OCI-LY3 (cell line): ENCODE measurements around the gene RGS9.

Source experiments
- H2AFZ ChIP-seq: fragments of 200-600, 300-600 bp; shearing (Covaris generic); 2 replicates; pipeline ENCODE4 v1.6.0; 2014; ENCODE audit warnings: antibody characterized with exemption, low read depth, low read length
- H3K27ac ChIP-seq: fragments of 200-600, 300-600 bp; sonication (generic); 2 replicates; pipeline ENCODE4 v1.5.1; 2014; ENCODE audit warnings: mild to moderate bottlenecking, low read length, moderate library complexity, mixed read lengths
- H3K27me3 ChIP-seq: fragments of 200-600, 300-600 bp; sonication (generic); 2 replicates; pipeline ENCODE4 v1.6.1; 2014; ENCODE audit warnings: low read depth, low read length, mixed read lengths
- H3K36me3 ChIP-seq: fragments of 200-600, 300-600 bp; sonication (generic); replicated peaks from 2 replicates; pipeline ENCODE3; 2014; ENCODE audit warnings: low read depth, low read length, mixed read lengths
- H3K4me1 ChIP-seq: fragments of 300-600, 200-600 bp; sonication (generic); 2 replicates; pipeline ENCODE4 v1.6.1; 2014; ENCODE audit warnings: low read length, mixed read lengths
- H3K4me2 ChIP-seq: fragments of 200-600, 300-600 bp; sonication (generic); 2 replicates; pipeline ENCODE4 v1.6.1; 2014; ENCODE audit warnings: low read length, mixed read lengths
- H3K4me3 ChIP-seq: fragments of 300-600, 200-600 bp; sonication (generic); 2 replicates; pipeline ENCODE4 v1.5.1; 2014; ENCODE audit warnings: antibody characterized with exemption, mild to moderate bottlenecking, low read length, moderate library complexity
- H3K79me2 ChIP-seq: fragments of 300-600, 200-600 bp; shearing (Covaris generic); 2 replicates; pipeline ENCODE4 v1.6.1; 2014; ENCODE audit warnings: mild to moderate bottlenecking, low read length, mixed read lengths
- H3K9ac ChIP-seq: fragments of 300-600, 200-600 bp; shearing (Covaris generic); 2 replicates; pipeline ENCODE4 v1.6.0; 2014; ENCODE audit warnings: mild to moderate bottlenecking, low read length, moderate library complexity
- H3K9me3 ChIP-seq: fragments of 200-600, 300-600 bp; shearing (Covaris generic); 2 replicates; pipeline ENCODE4 v1.6.1; 2014; ENCODE audit warnings: low read length, mixed read lengths; ENCODE audit not compliant: insufficient read depth
- H4K20me1 ChIP-seq: fragments of 200-600, 300-600 bp; sonication (generic); 2 replicates; pipeline ENCODE4 v1.6.1; 2016; ENCODE audit warnings: low read length, mixed read lengths; ENCODE audit not compliant: insufficient read depth
- EZH2phosphoT487 ChIP-seq: fragments of 200-600 bp; shearing (Covaris generic); IDR thresholded peaks from 2 replicates; pipeline ENCODE4 v1.6.1; 2018; ENCODE audit warnings: antibody characterized with exemption, mixed run types, low read depth
- TF ChIP-seq, protein P1 (sequence below): fragments of 200-600, 300-600 bp; sonication (generic); IDR thresholded peaks from 2 replicates; pipeline ENCODE4 v1.5.1; 2014; ENCODE audit warnings: antibody characterized with exemption, low read length, low read depth

The RGS9 gene

DNA sequence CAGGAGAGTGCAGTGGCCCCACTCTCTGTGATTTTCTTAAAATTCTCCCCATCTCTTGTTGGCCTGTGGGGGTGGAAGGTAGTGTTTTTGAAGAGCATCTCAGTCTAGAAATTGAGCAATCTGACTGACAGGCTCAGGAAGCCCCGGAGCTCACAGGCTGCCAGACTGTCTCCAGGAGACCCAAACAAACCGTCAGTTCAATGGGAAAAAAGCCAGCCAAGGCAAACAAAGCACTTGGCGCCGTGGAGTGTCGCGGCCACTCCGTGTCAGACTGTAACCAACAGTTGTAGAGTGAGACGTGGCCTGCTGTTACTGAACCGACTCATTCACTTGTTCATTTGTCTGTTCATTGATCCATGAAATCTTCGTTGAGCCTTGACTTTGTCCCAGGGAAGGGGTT lies 33.7 kb downstream of the RGS9 start:
- no peaks in the 10 kb centered on the region for H4K20me1 ChIP-seq
- no peak overlapping the region for H3K4me2 ChIP-seq
- TF ChIP-seq, protein P1, sequence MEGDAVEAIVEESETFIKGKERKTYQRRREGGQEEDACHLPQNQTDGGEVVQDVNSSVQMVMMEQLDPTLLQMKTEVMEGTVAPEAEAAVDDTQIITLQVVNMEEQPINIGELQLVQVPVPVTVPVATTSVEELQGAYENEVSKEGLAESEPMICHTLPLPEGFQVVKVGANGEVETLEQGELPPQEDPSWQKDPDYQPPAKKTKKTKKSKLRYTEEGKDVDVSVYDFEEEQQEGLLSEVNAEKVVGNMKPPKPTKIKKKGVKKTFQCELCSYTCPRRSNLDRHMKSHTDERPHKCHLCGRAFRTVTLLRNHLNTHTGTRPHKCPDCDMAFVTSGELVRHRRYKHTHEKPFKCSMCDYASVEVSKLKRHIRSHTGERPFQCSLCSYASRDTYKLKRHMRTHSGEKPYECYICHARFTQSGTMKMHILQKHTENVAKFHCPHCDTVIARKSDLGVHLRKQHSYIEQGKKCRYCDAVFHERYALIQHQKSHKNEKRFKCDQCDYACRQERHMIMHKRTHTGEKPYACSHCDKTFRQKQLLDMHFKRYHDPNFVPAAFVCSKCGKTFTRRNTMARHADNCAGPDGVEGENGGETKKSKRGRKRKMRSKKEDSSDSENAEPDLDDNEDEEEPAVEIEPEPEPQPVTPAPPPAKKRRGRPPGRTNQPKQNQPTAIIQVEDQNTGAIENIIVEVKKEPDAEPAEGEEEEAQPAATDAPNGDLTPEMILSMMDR, result no peak
- TF ChIP-seq EZH2phosphoT487, result no peak
- peaks cover 24% of the 10 kb centered on the region for H3K4me1 ChIP-seq
- H3K79me2 ChIP-seq, result no peaks in the 10 kb centered on the region
- no peaks in the 10 kb centered on the region for H3K9me3 ChIP-seq
- no peaks in the 10 kb centered on the region for H3K27me3 ChIP-seq
- H3K4me3 ChIP-seq, result no peak overlapping the region
- H3K27ac ChIP-seq, result no peak overlapping the region
- H2AFZ ChIP-seq, result no peak overlapping the region
- no peak overlapping the region for H3K9ac ChIP-seq
- H3K36me3 ChIP-seq, result no peaks in the 10 kb centered on the region

DNA sequence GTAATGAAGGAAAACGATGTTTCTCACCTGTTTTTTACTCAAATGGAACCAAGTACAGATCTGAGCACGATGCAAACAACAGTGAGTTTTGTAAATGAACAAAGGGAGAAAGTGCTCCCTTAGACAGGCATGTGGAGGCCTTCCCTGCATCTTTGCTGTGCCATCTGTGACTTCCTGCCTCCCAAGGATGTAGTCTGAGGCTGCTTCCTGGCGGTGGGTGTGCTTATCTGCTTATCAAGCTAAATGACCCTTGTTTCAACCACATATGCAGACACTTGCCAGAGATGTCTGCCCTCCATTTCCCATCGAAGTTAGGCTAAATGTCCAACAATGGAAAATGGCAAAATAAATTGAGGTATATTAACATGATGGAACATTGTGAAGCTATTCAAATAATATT lies 34.6 kb downstream of the RGS9 start:
- Histone ChIP-seq H3K9me3 (no peaks in the 10 kb centered on the region), H3K4me3 (no peak overlapping the region), H3K4me1 (peaks cover 34% of the 10 kb centered on the region), H3K36me3 (no peaks in the 10 kb centered on the region), H3K4me2 (no peak overlapping the region), H3K9ac (no peak overlapping the region), H4K20me1 (no peaks in the 10 kb centered on the region), H3K27ac (no peak overlapping the region), H2AFZ (no peak overlapping the region), H3K27me3 (no peaks in the 10 kb centered on the region), H3K79me2 (no peaks in the 10 kb centered on the region)
- no peak for TF ChIP-seq EZH2phosphoT487
- TF ChIP-seq, protein P1, result no peak

DNA sequence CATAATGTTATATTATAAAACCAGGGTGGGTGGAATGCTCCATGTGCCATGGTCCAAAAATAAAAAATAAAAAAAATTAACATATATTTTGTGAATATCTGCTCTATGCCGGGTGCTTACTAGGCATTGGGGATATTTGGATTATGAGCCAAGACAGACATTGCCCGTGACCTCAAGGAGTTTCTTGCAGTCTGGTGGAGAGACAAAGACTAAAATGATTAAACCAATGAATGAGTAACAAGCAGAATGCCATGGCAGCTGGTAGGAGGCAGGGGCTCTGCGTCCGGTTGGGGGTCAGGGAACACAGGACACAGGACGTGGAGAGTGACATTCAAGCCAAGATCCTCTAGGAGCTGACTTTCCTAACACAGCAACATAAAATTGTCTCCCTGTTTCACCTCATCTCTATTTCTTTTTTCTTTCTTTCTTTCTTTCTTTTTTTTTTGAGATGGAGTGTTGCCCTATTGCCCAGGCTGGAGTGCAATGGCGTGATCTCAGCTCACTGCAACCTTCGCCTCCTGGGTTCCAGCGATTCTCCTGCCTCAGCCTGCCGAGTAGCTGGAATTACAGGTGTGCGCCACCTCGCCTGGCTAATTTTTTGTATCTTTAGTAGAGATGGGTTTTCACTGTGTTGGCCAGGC lies 35.4 kb downstream of the RGS9 start:
- no peak overlapping the region for H3K4me3 ChIP-seq
- no peak overlapping the region for H3K27ac ChIP-seq
- no peak for TF ChIP-seq EZH2phosphoT487
- TF ChIP-seq, protein P1, result no peak

DNA sequence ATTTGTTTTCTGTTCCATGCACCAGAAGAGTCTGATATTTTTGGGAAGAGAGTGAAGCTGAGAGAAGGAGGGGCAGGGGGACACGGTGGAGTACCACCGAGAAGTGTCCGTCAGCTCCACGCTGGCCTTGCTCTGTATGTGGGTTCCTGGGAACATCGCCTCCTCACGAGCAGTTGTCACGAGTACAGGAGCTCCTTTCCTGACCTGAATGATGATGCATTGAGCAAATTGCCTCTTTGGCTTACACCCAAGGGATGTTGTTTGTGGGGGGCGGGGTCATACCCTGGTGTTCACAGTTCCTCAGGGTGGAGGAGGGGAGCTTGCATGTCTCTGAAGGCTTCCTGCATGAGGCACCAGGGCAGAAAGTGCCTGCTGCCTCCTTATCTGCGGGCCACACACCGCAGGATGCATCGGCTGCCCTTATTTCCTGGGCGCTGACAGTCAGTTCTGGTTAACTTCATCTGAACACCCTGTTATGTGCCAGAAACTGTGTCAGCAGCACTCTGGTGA lies 36.2 kb downstream of the RGS9 start:
- Histone ChIP-seq H3K79me2 (no peaks in the 10 kb centered on the region), H3K4me2 (no peak overlapping the region), H3K9ac (no peak overlapping the region), H3K27me3 (no peaks in the 10 kb centered on the region), H4K20me1 (no peaks in the 10 kb centered on the region), H3K9me3 (no peaks in the 10 kb centered on the region), H2AFZ (no peak overlapping the region), H3K27ac (no peak overlapping the region), H3K36me3 (no peaks in the 10 kb centered on the region), H3K4me1 (peaks cover 49% of the 10 kb centered on the region), H3K4me3 (no peak overlapping the region)
- TF ChIP-seq, protein P1, result no peak
- no peak for TF ChIP-seq EZH2phosphoT487

More for the DNA sequence above, 35.4 kb downstream of the RGS9 start:
- no peak overlapping the region for H3K4me2 ChIP-seq
- H3K9me3 ChIP-seq, result no peaks in the 10 kb centered on the region
- no peaks in the 10 kb centered on the region for H3K36me3 ChIP-seq
- no peaks in the 10 kb centered on the region for H3K27me3 ChIP-seq
- H4K20me1 ChIP-seq, result no peaks in the 10 kb centered on the region
- H3K79me2 ChIP-seq, result no peaks in the 10 kb centered on the region
- no peak overlapping the region for H2AFZ ChIP-seq
- H3K4me1 ChIP-seq, result peaks cover 42% of the 10 kb centered on the region
- H3K9ac ChIP-seq, result no peak overlapping the region
